ENCODE data around the gene JAZF1.

DNA sequence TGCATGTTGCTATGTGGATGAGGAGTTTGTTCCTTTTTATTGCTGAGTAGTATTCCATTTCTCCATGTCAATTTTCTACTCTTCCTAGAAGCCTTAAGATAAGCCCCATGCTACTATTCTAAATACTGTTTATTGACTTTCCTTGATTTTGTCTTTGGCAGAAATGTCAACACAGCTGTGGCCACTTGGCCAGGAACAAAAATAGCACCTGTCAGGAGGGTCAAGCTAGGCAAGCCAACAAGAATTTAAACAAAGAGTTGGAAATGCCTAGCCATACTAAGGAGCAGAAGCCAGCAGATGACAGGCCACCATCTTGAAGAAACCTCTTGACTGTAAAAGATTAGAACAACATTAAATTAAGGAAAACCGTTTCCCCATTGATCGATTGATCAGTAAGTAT is 34.7 kb downstream of the JAZF1 start:
- TF ChIP-seq EZH2 (IDR thresholded peaks at IDR 0.05; ENCODE audit: insufficient read depth, poor library complexity, severe bottlenecking) (no peak), EZH2phosphoT487 (IDR thresholded peaks at IDR 0.05; ENCODE audit: insufficient read depth, low read depth) (no peak)

Measured in GM23248 (cell line).